ENCODE measurements around the gene NAPSA.

DNA sequence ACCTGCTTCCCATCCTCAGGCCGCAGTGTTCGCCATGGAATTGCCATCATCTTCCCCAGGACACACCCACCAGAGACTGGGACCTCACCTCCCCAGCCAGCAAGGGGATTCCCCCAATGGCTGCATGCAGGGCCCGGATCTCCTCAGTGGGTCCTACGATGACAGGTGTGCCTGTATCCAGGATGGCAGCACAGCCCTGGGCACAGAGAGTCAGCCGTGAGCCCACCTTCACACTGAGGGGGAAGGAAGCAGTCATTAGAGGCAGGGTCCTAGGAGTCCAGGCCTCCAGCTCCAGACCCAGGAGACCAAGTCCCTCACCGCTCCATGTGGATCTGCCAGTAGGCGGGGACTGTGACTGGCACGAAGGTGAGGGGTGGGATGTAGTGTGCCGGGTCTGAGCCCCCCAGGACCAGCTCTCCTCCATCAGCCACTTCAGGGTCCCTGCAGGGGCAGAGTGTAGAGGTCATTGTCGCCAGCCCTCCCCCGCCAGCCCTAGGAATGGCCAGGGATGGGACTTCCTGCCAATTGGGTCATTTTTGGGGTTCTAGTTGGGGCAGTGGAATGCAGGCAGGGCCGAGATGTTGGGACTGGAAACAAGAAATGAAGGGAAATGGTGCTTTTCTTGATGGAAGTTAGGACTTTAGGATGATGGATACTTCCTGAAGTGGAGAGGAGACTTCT, 30.6 kb downstream of the NAPSA start:
- TF ChIP-seq, protein P1, sequence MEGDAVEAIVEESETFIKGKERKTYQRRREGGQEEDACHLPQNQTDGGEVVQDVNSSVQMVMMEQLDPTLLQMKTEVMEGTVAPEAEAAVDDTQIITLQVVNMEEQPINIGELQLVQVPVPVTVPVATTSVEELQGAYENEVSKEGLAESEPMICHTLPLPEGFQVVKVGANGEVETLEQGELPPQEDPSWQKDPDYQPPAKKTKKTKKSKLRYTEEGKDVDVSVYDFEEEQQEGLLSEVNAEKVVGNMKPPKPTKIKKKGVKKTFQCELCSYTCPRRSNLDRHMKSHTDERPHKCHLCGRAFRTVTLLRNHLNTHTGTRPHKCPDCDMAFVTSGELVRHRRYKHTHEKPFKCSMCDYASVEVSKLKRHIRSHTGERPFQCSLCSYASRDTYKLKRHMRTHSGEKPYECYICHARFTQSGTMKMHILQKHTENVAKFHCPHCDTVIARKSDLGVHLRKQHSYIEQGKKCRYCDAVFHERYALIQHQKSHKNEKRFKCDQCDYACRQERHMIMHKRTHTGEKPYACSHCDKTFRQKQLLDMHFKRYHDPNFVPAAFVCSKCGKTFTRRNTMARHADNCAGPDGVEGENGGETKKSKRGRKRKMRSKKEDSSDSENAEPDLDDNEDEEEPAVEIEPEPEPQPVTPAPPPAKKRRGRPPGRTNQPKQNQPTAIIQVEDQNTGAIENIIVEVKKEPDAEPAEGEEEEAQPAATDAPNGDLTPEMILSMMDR (IDR thresholded peaks at IDR 0.05; ENCODE audit: low read length) = no peak
- TF ChIP-seq EZH2 (IDR thresholded peaks at IDR 0.05; ENCODE audit: borderline replicate concordance, low read length) = no peak

All from OCI-LY1 (cell line).